ENCODE data around the gene SNRNP35.

SNRNP35 gene

DNA sequence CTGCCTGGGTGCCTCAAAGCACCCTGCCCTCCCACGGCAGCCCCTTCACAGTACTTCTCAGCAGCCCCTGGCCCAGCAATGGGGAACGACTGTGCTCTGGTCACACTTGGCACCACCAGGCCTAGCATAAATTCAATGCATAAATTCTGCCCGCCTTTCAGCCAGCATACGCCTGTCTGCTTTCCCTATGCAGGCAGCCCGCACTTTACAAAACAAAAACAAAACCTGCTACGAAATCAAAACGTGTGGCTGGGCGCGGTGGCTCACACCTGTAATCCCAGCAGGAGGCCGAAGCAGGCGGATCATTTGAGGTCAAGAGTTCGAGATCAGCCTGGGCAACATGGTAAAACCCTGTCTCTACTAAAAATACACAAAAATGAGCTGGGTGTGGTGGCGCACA lies 33.5 kb downstream of the SNRNP35 start:
- TF ChIP-seq EP300 (IDR thresholded peaks at IDR 0.05; ENCODE audit: borderline replicate concordance) = no peak
- no peak for TF ChIP-seq FOXM1 (IDR thresholded peaks at IDR 0.05; ENCODE audit: borderline replicate concordance, low read depth)

DNA sequence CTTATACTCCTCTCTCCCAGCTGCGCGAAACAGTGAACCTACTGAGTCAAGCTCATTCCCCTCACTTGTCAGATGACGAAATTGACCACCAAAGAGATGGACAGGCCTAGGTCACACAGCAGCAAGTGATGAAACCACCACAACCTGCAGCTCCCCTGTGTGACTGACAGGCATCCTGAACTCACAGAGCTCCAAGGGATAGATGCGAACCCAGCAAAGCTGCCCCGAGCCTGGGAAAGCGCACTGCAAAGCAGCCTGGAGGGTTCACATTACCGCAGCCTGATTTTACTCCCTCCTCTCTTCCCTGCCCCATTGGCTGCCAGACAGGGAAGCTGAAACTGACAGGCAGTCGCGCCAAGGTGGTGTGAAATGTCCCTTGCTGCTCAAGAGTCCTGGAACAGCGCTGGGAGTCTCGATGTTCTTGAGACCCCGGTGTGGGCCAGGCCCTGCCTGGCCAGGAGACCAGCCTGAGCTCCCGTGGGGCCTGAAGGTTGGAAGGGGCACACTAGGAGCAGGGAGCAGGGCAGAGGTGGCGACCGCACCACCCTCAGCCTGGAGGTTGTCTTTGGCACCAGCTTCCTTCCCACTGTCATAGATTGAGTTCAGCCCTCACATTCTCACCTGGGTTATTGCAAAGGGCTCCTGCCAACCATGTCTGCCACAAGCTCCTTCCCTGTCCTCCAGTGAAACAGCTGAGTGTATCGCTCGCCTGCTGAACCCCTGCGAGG lies 36.3 kb downstream of the SNRNP35 start:
- TF ChIP-seq NFIC (IDR thresholded peaks at IDR 0.05) (no peak), EP300 (IDR thresholded peaks at IDR 0.05; ENCODE audit: borderline replicate concordance) (no peak), YY1 (IDR thresholded peaks at IDR 0.05; ENCODE audit: low read depth) (no peak), TCF12 (IDR thresholded peaks at IDR 0.05; ENCODE audit: low read depth) (no peak), CEBPB (IDR thresholded peaks at IDR 0.05) (no peak), EGR1 (IDR thresholded peaks at IDR 0.05) (no peak), TAF1 (IDR thresholded peaks at IDR 0.05; ENCODE audit: low read depth) (no peak), FOXM1 (IDR thresholded peaks at IDR 0.05; ENCODE audit: borderline replicate concordance, low read depth) (no peak), ZBTB7A (IDR thresholded peaks at IDR 0.05; ENCODE audit: low read depth) (no peak), TEAD4 (IDR thresholded peaks at IDR 0.05) (no peak), CREB1 (IDR thresholded peaks at IDR 0.05; ENCODE audit: low read depth) (no peak), RAD21 (IDR thresholded peaks at IDR 0.05; ENCODE audit: low read depth) (no peak)
- TF ChIP-seq, protein P1, sequence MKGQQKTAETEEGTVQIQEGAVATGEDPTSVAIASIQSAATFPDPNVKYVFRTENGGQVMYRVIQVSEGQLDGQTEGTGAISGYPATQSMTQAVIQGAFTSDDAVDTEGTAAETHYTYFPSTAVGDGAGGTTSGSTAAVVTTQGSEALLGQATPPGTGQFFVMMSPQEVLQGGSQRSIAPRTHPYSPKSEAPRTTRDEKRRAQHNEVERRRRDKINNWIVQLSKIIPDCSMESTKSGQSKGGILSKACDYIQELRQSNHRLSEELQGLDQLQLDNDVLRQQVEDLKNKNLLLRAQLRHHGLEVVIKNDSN (IDR thresholded peaks at IDR 0.05) = no peak
- TF ChIP-seq, protein P2, sequence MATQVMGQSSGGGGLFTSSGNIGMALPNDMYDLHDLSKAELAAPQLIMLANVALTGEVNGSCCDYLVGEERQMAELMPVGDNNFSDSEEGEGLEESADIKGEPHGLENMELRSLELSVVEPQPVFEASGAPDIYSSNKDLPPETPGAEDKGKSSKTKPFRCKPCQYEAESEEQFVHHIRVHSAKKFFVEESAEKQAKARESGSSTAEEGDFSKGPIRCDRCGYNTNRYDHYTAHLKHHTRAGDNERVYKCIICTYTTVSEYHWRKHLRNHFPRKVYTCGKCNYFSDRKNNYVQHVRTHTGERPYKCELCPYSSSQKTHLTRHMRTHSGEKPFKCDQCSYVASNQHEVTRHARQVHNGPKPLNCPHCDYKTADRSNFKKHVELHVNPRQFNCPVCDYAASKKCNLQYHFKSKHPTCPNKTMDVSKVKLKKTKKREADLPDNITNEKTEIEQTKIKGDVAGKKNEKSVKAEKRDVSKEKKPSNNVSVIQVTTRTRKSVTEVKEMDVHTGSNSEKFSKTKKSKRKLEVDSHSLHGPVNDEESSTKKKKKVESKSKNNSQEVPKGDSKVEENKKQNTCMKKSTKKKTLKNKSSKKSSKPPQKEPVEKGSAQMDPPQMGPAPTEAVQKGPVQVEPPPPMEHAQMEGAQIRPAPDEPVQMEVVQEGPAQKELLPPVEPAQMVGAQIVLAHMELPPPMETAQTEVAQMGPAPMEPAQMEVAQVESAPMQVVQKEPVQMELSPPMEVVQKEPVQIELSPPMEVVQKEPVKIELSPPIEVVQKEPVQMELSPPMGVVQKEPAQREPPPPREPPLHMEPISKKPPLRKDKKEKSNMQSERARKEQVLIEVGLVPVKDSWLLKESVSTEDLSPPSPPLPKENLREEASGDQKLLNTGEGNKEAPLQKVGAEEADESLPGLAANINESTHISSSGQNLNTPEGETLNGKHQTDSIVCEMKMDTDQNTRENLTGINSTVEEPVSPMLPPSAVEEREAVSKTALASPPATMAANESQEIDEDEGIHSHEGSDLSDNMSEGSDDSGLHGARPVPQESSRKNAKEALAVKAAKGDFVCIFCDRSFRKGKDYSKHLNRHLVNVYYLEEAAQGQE (IDR thresholded peaks at IDR 0.05; ENCODE audit: low read depth) = no peak
- TF ChIP-seq, protein P3, sequence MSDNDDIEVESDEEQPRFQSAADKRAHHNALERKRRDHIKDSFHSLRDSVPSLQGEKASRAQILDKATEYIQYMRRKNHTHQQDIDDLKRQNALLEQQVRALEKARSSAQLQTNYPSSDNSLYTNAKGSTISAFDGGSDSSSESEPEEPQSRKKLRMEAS (IDR thresholded peaks at IDR 0.05) = no peak

DNA sequence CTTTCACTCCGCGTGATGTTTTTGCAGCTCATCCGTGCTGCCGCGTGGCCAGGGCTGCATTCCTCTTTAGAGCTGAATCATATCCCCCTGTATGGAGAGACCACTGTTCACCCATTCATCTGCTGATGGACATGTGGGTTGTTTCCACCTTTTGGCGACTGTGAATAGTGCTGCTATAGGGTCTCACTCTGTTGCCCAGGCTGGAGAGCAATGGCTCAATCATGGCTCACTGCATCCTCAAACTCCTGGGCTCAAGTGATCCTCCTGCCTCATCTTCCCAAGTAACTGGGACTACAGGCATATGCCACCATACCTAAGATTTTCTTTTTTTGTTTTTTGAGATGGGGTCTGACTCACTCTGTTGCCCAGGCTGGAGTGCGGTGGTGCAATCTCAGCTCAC lies 39.1 kb downstream of the SNRNP35 start:
- no peak for TF ChIP-seq CREB1 (IDR thresholded peaks at IDR 0.05; ENCODE audit: low read depth)
- no peak for TF ChIP-seq TEAD4 (IDR thresholded peaks at IDR 0.05)
- TF ChIP-seq TCF12 (IDR thresholded peaks at IDR 0.05; ENCODE audit: low read depth) = no peak
- no peak for TF ChIP-seq FOXM1 (IDR thresholded peaks at IDR 0.05; ENCODE audit: borderline replicate concordance, low read depth)
- TF ChIP-seq TAF1 (IDR thresholded peaks at IDR 0.05; ENCODE audit: low read depth) = no peak

DNA sequence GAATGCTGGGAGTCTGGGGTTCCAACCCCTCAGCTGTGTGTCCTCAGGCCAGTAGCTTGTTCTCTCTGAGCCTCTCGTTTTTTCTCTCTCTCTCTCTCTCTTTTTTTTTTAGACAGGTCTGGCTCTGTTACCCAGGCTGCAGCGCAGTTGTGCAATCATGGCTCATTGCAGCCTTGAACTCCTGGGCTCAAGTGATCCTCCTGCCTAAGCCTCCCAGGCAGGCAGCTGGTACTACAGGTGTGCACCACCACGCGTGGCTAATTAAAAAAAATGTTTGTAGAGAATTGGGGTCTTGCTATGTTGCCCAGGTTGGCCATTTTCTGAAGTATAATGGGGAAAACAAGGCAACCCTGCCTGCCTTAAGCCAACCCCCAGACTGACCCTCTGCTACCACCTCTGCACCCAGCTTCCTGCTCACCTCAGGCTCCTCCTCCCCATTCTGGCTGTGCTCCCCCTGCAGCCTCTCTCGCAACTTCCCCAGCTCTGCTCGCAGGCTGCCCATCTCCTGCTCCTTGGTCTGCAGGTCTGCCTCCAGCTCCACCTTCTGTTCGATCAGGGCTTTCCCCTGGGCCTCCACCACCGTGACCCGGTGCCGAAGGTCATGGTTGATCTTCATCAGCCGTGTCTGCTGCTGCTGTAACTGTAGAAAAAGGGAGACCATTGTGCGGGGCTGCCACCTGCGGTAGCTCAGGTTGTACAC lies 40.3 kb downstream of the SNRNP35 start:
- TF ChIP-seq EGR1 (IDR thresholded peaks at IDR 0.05) = no peak
- TF ChIP-seq CREB1 (IDR thresholded peaks at IDR 0.05; ENCODE audit: low read depth) = no peak
- TF ChIP-seq, protein P1 (IDR thresholded peaks at IDR 0.05) = no peak
- no peak for TF ChIP-seq YY1 (IDR thresholded peaks at IDR 0.05; ENCODE audit: low read depth)
- TF ChIP-seq TEAD4 (IDR thresholded peaks at IDR 0.05) = no peak
- TF ChIP-seq, protein P3 (IDR thresholded peaks at IDR 0.05) = no peak
- no peak for TF ChIP-seq TAF1 (IDR thresholded peaks at IDR 0.05; ENCODE audit: low read depth)
- no peak for TF ChIP-seq EP300 (IDR thresholded peaks at IDR 0.05; ENCODE audit: borderline replicate concordance)

DNA sequence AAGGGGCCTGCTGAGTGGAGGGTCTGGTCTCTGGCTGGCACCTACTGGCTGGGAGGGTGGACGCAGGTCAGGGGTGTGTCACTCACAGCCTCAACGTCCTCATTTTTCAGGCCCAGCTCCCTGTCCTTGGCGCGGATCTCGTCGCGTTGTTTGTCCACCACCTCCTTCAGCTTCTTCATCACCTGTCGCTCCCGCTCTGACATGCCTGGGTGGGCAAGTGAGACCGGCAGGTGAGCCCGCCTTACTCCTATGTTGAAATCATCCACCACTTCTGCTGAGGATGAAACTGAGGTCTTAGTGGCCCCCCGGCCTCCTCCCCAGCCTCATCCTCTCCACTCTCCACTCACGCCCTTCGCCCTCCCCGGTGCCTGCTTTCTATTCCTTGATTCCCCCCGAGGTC lies 41.4 kb downstream of the SNRNP35 start:
- TF ChIP-seq EP300 (IDR thresholded peaks at IDR 0.05; ENCODE audit: borderline replicate concordance) (no peak), CREB1 (IDR thresholded peaks at IDR 0.05; ENCODE audit: low read depth) (no peak), EGR1 (IDR thresholded peaks at IDR 0.05) (no peak), TAF1 (IDR thresholded peaks at IDR 0.05; ENCODE audit: low read depth) (no peak), YY1 (IDR thresholded peaks at IDR 0.05; ENCODE audit: low read depth) (no peak), CEBPB (IDR thresholded peaks at IDR 0.05) (no peak), RAD21 (IDR thresholded peaks at IDR 0.05; ENCODE audit: low read depth) (no peak), FOXM1 (IDR thresholded peaks at IDR 0.05; ENCODE audit: borderline replicate concordance, low read depth) (no peak), TCF12 (IDR thresholded peaks at IDR 0.05; ENCODE audit: low read depth) (no peak), ZBTB7A (IDR thresholded peaks at IDR 0.05; ENCODE audit: low read depth) (no peak), TEAD4 (IDR thresholded peaks at IDR 0.05) (no peak)
- TF ChIP-seq, protein P3 (IDR thresholded peaks at IDR 0.05) = no peak

DNA sequence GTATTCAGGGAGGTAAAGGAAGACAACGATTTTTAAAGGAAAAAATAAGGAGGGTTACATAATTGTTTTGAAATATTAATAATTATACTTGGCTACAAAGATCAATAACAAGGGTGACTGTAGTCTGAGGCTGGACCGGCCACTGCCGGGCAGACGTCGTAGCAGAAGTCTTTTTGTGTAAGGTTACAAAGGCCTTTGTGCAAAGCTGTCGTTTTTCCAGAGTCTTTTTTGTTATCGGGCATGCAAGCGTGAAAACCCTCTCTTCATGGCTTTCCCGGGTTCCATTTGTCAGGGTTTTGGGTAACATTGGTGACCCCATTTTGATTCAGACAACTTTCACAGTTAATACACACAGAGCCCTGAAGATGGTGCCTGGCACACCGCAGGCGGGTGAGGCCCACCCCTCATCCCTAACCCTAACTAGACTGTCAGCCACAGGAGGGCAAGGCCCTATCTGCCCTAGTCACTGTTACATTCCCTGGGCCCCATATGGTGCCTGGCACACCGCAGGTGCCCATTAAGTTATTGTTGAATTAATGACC lies 44.3 kb downstream of the SNRNP35 start:
- TF ChIP-seq, protein P1 (IDR thresholded peaks at IDR 0.05) = no peak
- TF ChIP-seq, protein P2 (IDR thresholded peaks at IDR 0.05; ENCODE audit: low read depth) = no peak
- TF ChIP-seq RAD21 (IDR thresholded peaks at IDR 0.05; ENCODE audit: low read depth) (no peak), TAF1 (IDR thresholded peaks at IDR 0.05; ENCODE audit: low read depth) (no peak), YY1 (IDR thresholded peaks at IDR 0.05; ENCODE audit: low read depth) (no peak), ZBTB7A (IDR thresholded peaks at IDR 0.05; ENCODE audit: low read depth) (no peak), TEAD4 (IDR thresholded peaks at IDR 0.05) (no peak), CREB1 (IDR thresholded peaks at IDR 0.05; ENCODE audit: low read depth) (no peak), EGR1 (IDR thresholded peaks at IDR 0.05) (no peak), CEBPB (IDR thresholded peaks at IDR 0.05) (no peak), EP300 (IDR thresholded peaks at IDR 0.05; ENCODE audit: borderline replicate concordance) (no peak), NFIC (IDR thresholded peaks at IDR 0.05) (no peak), FOXM1 (IDR thresholded peaks at IDR 0.05; ENCODE audit: borderline replicate concordance, low read depth) (no peak), TCF12 (IDR thresholded peaks at IDR 0.05; ENCODE audit: low read depth) (no peak)
- TF ChIP-seq, protein P3 (IDR thresholded peaks at IDR 0.05) = no peak
